Measurements from ENCODE around the gene NRROS.

NRROS gene

GRCh38 chr3:196688349-196688748 lies 48.9 kb downstream of the NRROS start:
- no peak for DNase-seq (ENCODE audit: low read depth, low spot score)
- Histone ChIP-seq H3K9ac (ENCODE audit: insufficient read length, low read depth) (no peak overlapping the region), H3K4me3 (ENCODE audit: insufficient read length, low read depth) (no peak overlapping the region), H3K4me1 (ENCODE audit: insufficient read depth, insufficient read length) (no peaks in the 10 kb centered on the region), H3K36me3 (ENCODE audit: insufficient read depth, insufficient read length, low read length) (no peaks in the 10 kb centered on the region), H3K27me3 (ENCODE audit: insufficient read depth, insufficient read length) (no peaks in the 10 kb centered on the region), H3K9me3 (ENCODE audit: insufficient read depth, low read length) (no peaks in the 10 kb centered on the region)
- no peak for TF ChIP-seq YY1 (IDR thresholded peaks at IDR 0.05; ENCODE audit: insufficient read depth, insufficient read length)
- no peak for TF ChIP-seq ZNF274 (IDR thresholded peaks at IDR 0.05; ENCODE audit: low read depth, low read length)
- no peak for TF ChIP-seq SUZ12 (IDR thresholded peaks at IDR 0.05; ENCODE audit: extremely low read depth, insufficient read depth, insufficient read length)

DNA sequence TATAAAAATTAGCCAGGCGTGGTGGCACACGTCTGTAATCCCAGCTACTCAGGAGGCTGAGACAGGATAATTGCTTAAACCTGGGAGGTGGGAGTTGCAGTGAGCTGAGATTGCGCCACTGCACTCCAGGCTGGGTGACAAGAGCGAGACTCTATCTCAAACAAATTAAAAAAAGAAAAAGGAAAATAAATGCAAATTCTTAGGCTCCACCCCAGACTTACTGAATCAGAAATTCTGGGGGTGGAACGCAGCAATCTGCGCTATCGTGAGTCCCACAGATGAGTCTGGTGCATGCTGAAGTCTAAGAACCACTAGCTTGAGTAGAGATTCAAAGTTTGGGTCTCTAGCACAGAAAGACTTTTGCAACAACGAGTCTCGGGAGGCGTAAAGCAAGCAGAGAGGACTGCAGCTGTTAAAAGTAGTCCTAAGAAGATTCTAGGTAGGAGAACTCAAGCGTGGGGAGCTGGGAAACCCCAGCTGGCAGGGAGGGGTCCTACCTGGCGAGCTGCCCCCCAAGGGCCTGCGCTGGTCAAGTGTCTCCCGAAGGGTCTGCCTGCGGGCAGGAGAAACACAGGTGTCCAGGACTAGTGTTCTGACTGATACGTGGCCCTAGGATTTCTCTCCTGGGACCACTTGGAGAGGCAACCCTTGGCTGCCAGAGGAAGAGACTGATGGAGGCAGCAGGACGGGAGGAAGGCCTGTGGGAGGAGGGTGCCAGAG lies 50.6 kb downstream of the NRROS start:
- Histone ChIP-seq H3K4me3 (ENCODE audit: insufficient read length, low read depth) (no peak overlapping the region), H3K36me3 (ENCODE audit: insufficient read depth, insufficient read length, low read length) (no peaks in the 10 kb centered on the region), H3K27me3 (ENCODE audit: insufficient read depth, insufficient read length) (no peaks in the 10 kb centered on the region), H3K9ac (ENCODE audit: insufficient read length, low read depth) (no peak overlapping the region), H3K9me3 (ENCODE audit: insufficient read depth, low read length) (no peaks in the 10 kb centered on the region), H3K4me1 (ENCODE audit: insufficient read depth, insufficient read length) (no peaks in the 10 kb centered on the region)
- no peak for TF ChIP-seq ZNF274 (IDR thresholded peaks at IDR 0.05; ENCODE audit: low read depth, low read length)
- TF ChIP-seq SUZ12 (IDR thresholded peaks at IDR 0.05; ENCODE audit: extremely low read depth, insufficient read depth, insufficient read length) = no peak
- no peak for TF ChIP-seq YY1 (IDR thresholded peaks at IDR 0.05; ENCODE audit: insufficient read depth, insufficient read length)
- no peak for DNase-seq (ENCODE audit: low read depth, low spot score)

DNA sequence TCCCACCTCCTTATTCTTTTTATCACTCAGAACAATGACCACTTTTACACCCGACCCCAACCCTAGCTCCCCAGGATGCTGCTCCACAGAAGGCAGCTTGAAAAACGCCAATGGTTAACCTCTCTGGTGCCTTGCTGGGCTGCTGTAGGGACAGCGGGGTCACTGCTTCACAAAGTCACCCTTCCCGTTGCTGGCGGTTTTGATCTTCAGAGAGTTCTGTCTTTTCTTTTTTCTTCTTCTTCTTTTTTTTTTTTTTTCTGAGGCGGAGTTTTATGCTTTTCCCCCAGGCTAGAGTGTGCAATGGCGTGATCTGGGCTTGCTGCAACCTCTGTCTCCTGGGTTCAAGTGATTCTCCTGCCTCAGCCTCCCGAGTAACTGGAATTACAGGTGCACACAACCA lies 51.9 kb downstream of the NRROS start:
- no peak for DNase-seq (ENCODE audit: low read depth, low spot score)
- Histone ChIP-seq H3K9me3 (ENCODE audit: insufficient read depth, low read length) (no peaks in the 10 kb centered on the region), H3K36me3 (ENCODE audit: insufficient read depth, insufficient read length, low read length) (no peaks in the 10 kb centered on the region), H3K27me3 (ENCODE audit: insufficient read depth, insufficient read length) (no peaks in the 10 kb centered on the region), H3K4me1 (ENCODE audit: insufficient read depth, insufficient read length) (no peaks in the 10 kb centered on the region), H3K4me3 (ENCODE audit: insufficient read length, low read depth) (no peak overlapping the region), H3K9ac (ENCODE audit: insufficient read length, low read depth) (no peak overlapping the region)
- no peak for TF ChIP-seq ZNF274 (IDR thresholded peaks at IDR 0.05; ENCODE audit: low read depth, low read length)
- TF ChIP-seq SUZ12 (IDR thresholded peaks at IDR 0.05; ENCODE audit: extremely low read depth, insufficient read depth, insufficient read length) = no peak
- TF ChIP-seq YY1 (IDR thresholded peaks at IDR 0.05; ENCODE audit: insufficient read depth, insufficient read length) = no peak

DNA sequence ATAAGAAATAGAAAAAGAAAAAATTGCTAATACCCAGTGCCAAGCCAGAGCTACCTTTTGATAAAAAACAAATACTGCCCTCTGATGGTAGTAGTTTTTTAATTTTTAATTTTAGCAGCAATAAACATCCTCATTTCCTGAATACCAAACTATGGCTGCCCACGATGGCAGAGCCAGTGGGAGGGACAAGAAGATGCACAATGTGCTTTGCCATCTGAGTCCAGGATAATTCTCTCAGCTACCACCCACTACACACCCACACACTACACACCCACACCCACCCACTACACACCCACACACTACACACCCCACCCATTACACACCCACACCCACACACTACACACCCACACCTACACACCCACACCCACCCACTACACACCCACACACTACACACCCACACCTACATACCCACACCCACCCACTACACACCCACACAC lies 54.7 kb downstream of the NRROS start:
- TF ChIP-seq YY1 (IDR thresholded peaks at IDR 0.05; ENCODE audit: insufficient read depth, insufficient read length) = no peak
- no peak for TF ChIP-seq SUZ12 (IDR thresholded peaks at IDR 0.05; ENCODE audit: extremely low read depth, insufficient read depth, insufficient read length)
- Histone ChIP-seq H3K4me3 (ENCODE audit: insufficient read length, low read depth) (no peak overlapping the region), H3K9me3 (ENCODE audit: insufficient read depth, low read length) (no peaks in the 10 kb centered on the region), H3K9ac (ENCODE audit: insufficient read length, low read depth) (no peak overlapping the region), H3K27me3 (ENCODE audit: insufficient read depth, insufficient read length) (no peaks in the 10 kb centered on the region), H3K36me3 (ENCODE audit: insufficient read depth, insufficient read length, low read length) (no peaks in the 10 kb centered on the region), H3K4me1 (ENCODE audit: insufficient read depth, insufficient read length) (no peaks in the 10 kb centered on the region)
- no peak for DNase-seq (ENCODE audit: low read depth, low spot score)

- Histone ChIP-seq H3K4me1 (ENCODE audit: insufficient read depth, insufficient read length) (no peaks in the 10 kb centered on the region), H3K9me3 (ENCODE audit: insufficient read depth, low read length) (no peaks in the 10 kb centered on the region), H3K4me3 (ENCODE audit: insufficient read length, low read depth) (no peak overlapping the region), H3K36me3 (ENCODE audit: insufficient read depth, insufficient read length, low read length) (no peaks in the 10 kb centered on the region), H3K27me3 (ENCODE audit: insufficient read depth, insufficient read length) (no peaks in the 10 kb centered on the region), H3K9ac (ENCODE audit: insufficient read length, low read depth) (no peak overlapping the region)
- DNase-seq (ENCODE audit: low read depth, low spot score) = no peak
- no peak for TF ChIP-seq ZNF274 (IDR thresholded peaks at IDR 0.05; ENCODE audit: low read depth, low read length)
- TF ChIP-seq YY1 (IDR thresholded peaks at IDR 0.05; ENCODE audit: insufficient read depth, insufficient read length) = no peak
- TF ChIP-seq SUZ12 (IDR thresholded peaks at IDR 0.05; ENCODE audit: extremely low read depth, insufficient read depth, insufficient read length) = no peak
Measured at GRCh38 chr3:196694941-196695848, 55.7 kb downstream of the NRROS start.

- TF ChIP-seq SUZ12 (IDR thresholded peaks at IDR 0.05; ENCODE audit: extremely low read depth, insufficient read depth, insufficient read length) (no peak), ZNF274 (IDR thresholded peaks at IDR 0.05; ENCODE audit: low read depth, low read length) (no peak), YY1 (IDR thresholded peaks at IDR 0.05; ENCODE audit: insufficient read depth, insufficient read length) (no peak)
Measured at GRCh38 chr3:196695849-196696226, 56.3 kb downstream of the NRROS start.

GRCh38 chr3:196697270-196697669 lies 57.8 kb downstream of the NRROS start:
- H3K36me3 ChIP-seq (ENCODE audit: insufficient read depth, insufficient read length, low read length) = no peaks in the 10 kb centered on the region
- no peak overlapping the region for H3K9ac ChIP-seq (ENCODE audit: insufficient read length, low read depth)
- no peaks in the 10 kb centered on the region for H3K9me3 ChIP-seq (ENCODE audit: insufficient read depth, low read length)
- no peak for DNase-seq (ENCODE audit: low read depth, low spot score)
- TF ChIP-seq SUZ12 (IDR thresholded peaks at IDR 0.05; ENCODE audit: extremely low read depth, insufficient read depth, insufficient read length) (no peak), YY1 (IDR thresholded peaks at IDR 0.05; ENCODE audit: insufficient read depth, insufficient read length) (no peak), ZNF274 (IDR thresholded peaks at IDR 0.05; ENCODE audit: low read depth, low read length) (no peak)
- no peaks in the 10 kb centered on the region for H3K27me3 ChIP-seq (ENCODE audit: insufficient read depth, insufficient read length)
- H3K4me3 ChIP-seq (ENCODE audit: insufficient read length, low read depth) = no peak overlapping the region
- no peaks in the 10 kb centered on the region for H3K4me1 ChIP-seq (ENCODE audit: insufficient read depth, insufficient read length)

More at GRCh38 chr3:196695849-196696226, 56.3 kb downstream of the NRROS start:
- Histone ChIP-seq H3K36me3 (ENCODE audit: insufficient read depth, insufficient read length, low read length) (no peaks in the 10 kb centered on the region), H3K27me3 (ENCODE audit: insufficient read depth, insufficient read length) (no peaks in the 10 kb centered on the region), H3K9ac (ENCODE audit: insufficient read length, low read depth) (no peak overlapping the region), H3K9me3 (ENCODE audit: insufficient read depth, low read length) (no peaks in the 10 kb centered on the region), H3K4me3 (ENCODE audit: insufficient read length, low read depth) (no peak overlapping the region), H3K4me1 (ENCODE audit: insufficient read depth, insufficient read length) (no peaks in the 10 kb centered on the region)
- DNase-seq (ENCODE audit: low read depth, low spot score) = no peak

Data from NT2/D1 (cell line).